Cardiac fibroblast (primary cell): ENCODE data around the gene SEC23B.
"Not testable (repeated sequence)": the region's sequence is repeated elsewhere in the genome, so short reads cannot be mapped to it uniquely, and the experiment has no call there.

Experiments
- DNase-seq, 2 donors: peaks; one replicate each; pipeline versions ENCODE4 v3.0.0 to v3.0.0-alpha.2; 2010; ENCODE audit warnings: low read depth in 2 of 2
- H3K4me3 ChIP-seq, 2 donors: replicated peaks in 1 of 2; 1 replicate in 1 of 2; 2 replicates in 1 of 2; pipeline ENCODE4 v1.5.1; 2011; ENCODE audit warnings: low read depth in 2 of 2, low read length in 2 of 2, mild to moderate bottlenecking in 2 of 2, moderate library complexity in 1 of 2
- TF ChIP-seq, protein P1 (sequence below): IDR thresholded peaks from one replicate; pipeline ENCODE4 v1.5.1; 2011; ENCODE audit warnings: low read depth, mild to moderate bottlenecking, low read length, inconsistent platforms

SEC23B gene

DNA sequence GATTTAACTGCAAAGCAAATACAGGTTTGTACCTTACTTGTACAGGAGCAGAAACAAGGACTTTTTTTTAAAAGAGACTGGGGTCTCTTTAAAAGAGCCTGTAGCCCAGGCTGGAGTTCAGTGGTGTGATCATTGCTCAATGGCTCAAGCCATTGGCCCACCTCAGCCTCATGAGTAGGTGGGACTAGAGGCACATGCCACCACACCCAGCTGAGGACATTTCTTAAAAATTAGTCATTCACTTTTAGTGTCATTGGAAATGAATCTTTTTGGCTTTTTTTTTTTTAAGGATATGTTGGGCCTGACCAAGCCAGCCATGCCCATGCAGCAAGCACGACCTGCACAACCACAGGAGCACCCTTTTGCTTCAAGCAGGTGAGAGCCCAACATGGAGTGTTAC, 16.9 kb downstream of the SEC23B start:
- no peak overlapping the region for H3K4me3 ChIP-seq
- peak; percentile 29 to 84 for DNase-seq
- TF ChIP-seq, protein P1, sequence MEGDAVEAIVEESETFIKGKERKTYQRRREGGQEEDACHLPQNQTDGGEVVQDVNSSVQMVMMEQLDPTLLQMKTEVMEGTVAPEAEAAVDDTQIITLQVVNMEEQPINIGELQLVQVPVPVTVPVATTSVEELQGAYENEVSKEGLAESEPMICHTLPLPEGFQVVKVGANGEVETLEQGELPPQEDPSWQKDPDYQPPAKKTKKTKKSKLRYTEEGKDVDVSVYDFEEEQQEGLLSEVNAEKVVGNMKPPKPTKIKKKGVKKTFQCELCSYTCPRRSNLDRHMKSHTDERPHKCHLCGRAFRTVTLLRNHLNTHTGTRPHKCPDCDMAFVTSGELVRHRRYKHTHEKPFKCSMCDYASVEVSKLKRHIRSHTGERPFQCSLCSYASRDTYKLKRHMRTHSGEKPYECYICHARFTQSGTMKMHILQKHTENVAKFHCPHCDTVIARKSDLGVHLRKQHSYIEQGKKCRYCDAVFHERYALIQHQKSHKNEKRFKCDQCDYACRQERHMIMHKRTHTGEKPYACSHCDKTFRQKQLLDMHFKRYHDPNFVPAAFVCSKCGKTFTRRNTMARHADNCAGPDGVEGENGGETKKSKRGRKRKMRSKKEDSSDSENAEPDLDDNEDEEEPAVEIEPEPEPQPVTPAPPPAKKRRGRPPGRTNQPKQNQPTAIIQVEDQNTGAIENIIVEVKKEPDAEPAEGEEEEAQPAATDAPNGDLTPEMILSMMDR: no peak

- DNase-seq: peak; percentile 24 to 25
These were observed 19.0 kb downstream of the SEC23B start for GRCh38 chr20:18526761-18527160.

DNA sequence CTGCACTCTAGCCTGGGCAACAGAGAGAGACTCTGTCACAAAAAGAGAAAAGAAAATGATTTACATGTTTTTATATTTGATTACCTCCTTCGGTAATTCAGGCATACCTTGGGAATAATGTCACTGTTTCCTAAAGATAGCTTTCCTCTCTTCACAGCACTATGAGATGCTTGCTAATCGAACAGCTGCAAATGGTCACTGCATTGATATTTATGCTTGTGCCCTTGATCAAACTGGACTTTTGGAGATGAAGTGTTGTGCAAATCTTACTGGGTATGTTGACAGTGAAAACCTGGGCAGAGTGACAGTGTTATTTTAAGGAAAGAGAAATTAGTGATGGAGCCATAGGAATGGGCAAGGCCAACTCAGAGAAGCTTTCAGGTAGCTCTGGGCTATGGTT, 19.6 kb downstream of the SEC23B start:
- DNase-seq: no peak
- no peak overlapping the region for H3K4me3 ChIP-seq
- TF ChIP-seq, protein P1: no peak

More at GRCh38 chr20:18526761-18527160, 19.0 kb downstream of the SEC23B start:
- not testable (repeated sequence) for H3K4me3 ChIP-seq

GRCh38 chr20:18527836-18528235, 20.1 kb downstream of the SEC23B start:
- DNase-seq: peak in 1 of 2 donors; percentile 67
- TF ChIP-seq, protein P1: no peak
- no peak overlapping the region for H3K4me3 ChIP-seq

GRCh38 chr20:18529041-18529440, 21.3 kb downstream of the SEC23B start:
- DNase-seq: no peak
- no peak overlapping the region for H3K4me3 ChIP-seq
- TF ChIP-seq, protein P1: no peak

GRCh38 chr20:18532626-18533025, 24.9 kb downstream of the SEC23B start:
- TF ChIP-seq, protein P1: no peak
- no peak for DNase-seq

GRCh38 chr20:18533491-18533890, 25.8 kb downstream of the SEC23B start:
- H3K4me3 ChIP-seq: no peak overlapping the region
- TF ChIP-seq, protein P1: no peak
- DNase-seq: no peak

More at GRCh38 chr20:18532626-18533025, 24.9 kb downstream of the SEC23B start:
- no peak overlapping the region for H3K4me3 ChIP-seq
